ENCODE data around the gene RNF167.
A peak's percentile ranks its signal among the peaks of the same experiment; 100 is the strongest.
"Not testable (repeated sequence)": the region's sequence is repeated elsewhere in the genome, so short reads cannot be mapped to it uniquely, and the experiment has no call there.

The RNF167 gene

DNA sequence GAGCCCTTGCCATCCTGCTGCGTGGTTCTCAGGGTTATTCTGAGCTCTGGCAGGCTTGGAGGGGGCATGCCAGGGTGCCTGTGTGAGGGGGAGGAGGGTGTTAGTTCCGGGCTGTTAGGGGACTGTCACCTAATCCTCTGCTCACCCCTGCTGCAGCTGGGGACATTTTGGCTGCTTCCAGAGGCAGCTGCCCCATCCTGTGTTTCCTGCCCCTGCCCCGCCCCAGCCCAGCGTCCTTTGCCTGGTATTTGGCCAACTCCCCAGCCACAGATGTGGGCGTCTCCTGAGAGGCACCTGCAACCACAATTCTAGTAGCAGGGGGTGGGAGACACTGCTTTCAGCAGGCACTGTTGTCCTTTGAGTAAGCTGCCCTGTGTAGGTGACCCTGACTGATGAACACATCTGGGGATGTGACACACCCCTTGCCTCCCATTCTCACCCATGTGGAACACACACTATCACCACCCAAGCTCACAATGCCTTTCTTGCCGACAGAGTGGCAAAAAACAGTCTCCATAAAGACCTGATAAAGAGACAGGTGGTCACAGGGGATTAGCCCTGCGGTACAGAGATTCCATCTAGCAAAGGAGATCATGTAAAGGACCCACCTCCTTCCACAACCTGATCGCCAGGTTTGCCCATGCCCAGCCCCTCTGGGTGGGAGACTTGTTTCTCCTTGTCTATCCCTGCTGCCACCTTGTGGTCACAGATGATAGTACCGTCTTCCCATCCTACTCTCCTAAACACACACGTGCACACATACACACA lies 36.8 kb upstream of the RNF167 start, which contains the start of gene CHRNE:
TSS of gene CHRNE (minus strand) at position 48 of the 768 bp plus-strand sequence. CDS start at position 13, 35 bp downstream.
- peak; percentile 75 for DNase-seq

DNA sequence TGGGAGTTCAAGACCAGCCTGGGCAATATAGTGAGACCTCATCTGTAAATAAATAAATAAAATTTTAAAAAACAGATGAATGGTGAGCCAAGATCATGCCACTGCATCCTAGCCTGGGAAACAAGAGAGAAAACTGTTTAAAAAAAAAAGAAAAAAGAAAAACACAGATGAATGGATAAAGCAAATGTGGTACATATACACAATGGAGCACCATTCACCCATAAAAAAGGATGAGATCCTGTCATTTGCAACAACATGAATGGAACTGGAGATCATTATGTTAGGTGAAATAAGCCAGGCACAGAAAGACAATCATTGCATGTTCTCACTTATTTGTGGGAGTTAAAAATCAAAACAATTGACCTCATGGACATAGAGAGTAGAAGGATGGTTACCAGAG lies 33.4 kb upstream of the RNF167 start:
- not testable (repeated sequence) for DNase-seq

DNA sequence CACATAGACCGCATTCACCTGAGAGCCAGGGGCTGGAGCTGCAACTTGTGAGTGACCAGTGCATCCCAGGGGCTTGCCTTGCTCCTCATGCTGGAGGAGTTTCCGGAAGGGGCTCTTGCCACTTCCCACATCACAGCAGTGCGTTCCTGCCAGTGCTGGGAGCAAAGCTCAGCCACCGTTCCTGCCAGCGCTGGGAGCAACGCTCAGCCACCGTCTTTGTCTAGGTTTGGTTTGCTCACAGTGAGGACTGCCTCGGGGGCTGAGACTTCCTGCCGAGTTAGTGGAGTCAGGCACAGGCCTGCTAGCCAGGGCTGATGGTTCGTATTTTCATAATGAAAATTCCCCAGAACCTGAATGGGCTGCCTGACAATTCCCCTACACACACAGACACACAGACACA lies 31.8 kb upstream of the RNF167 start:
- DNase-seq = no peak

DNA sequence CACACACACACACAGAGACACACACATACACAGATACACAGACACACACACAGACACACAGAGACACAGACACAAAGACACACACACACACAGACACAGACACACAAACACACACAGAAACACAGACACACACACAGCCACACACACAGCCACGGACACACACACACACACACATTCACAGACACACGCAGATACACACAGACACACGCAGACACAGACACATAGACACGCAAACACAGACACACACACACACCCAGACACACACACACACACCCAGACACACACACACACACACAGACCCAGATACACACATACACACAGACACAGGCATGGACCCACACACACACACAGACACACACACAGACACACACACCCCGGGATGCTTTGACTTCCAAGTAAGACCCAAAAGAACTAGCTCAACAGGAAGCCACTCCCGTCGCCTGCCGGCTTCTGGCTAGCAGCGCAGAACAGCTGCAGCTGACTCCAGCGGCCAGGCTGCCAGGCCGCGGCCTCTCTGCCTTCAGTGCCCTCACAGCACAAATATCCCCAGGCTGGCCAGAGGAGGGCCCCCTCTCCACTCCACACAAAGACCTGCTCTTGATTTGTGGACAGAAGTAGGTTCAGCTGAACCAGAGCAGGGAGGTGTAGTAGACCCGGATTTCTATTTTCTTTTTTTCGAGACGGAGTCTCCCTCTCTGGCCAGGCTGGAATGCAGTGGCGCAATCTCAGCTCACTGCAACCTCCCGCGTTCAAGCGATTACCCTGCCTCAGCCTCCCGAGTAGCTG lies 31.2 kb upstream of the RNF167 start:
- peak; percentile 84 for DNase-seq

DNA sequence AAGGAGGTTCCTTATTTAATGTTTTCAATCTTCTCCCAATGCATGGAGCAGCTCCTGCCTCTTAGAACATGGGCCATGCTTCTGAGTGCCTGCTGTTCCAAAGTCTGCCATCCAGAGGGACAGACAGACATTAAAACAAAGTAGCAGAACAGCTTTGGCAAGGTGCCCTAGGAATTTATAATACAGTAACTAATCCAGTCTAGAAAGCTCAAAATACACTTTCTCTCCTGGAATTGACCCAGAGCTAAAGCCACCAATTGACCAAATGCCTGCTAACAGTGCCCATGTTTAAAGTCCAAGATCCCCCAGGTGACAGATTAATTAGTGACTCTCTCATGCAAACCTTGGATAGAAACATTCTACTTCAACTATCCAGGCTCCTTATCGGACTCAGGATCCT lies 26.1 kb upstream of the RNF167 start:
- DNase-seq = no peak

DNA sequence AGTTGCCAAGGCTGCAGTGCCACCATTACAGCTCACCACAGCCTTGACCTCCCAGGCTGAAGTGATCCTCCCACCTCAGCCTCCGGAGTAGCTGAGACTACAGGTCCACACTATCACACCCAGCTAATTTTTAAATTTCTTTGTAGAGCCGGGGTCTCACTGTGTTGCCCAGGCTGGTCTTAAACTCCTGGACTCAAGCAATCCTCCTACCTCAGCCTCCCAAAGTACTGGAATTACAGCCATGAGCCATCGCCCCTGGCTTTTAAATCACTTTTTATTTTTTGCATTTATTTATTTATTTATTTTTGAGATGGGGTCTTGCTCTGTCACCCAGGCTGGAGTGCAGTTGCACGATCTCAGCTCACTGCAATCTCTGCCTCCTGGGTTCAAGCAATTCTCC lies 25.5 kb upstream of the RNF167 start:
- DNase-seq = not testable (repeated sequence)

DNA sequence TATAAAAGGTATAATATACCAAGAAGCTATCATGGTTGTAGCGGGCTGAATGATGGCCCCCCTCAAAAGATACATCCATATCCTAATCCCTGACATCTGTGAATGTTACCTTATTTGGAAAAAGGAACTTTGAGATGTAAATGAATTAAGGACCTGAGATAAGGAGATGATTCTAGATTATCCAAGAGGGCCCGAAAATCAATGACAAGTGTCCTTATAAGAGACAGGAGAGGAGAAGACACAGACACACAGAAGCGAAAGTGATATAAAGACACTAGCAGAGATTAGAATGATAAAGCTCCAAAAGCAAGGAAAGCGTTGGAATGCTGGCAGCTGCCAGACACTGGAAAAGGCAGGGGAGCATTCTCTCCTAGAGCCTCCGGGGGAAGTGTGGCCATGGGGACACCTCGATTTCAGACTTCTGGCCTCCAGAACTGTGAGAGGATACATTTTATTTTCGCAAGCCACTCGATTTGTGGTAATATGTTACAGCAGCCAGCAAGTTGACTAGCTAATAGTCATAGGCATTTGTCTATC lies 20.5 kb upstream of the RNF167 start:
- DNase-seq = no peak

DNA sequence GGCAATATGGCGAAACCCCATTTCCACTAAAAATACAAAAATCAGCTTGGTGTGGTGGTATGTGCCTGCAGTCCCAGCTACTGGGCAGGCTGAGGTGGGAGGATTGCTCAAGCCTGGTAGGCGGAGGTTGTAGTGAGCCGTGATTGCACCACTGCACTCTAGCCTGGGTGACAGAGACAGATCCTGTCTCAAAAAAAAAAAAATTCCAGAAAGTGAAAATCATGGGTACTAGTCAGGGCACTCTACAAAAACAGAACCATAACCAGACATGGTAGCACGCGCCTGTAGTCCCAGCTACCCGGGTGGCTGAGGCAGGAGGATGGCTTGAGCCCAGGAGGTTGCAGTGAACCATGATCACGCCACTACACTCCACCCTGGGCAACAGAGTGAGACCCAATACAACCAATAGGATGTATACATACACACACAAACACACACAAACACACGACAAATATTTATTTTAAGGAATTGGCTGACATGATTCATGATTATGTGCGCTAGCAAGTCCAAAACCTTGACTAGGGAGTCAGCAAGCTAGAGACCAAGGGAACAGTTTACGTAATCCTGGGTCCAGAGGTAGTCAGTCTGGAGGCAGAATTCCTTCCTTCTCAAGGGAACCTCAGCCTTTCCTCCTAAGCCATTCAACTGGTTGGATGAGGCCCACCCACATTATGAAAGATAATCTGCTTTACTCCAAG lies 19.6 kb upstream of the RNF167 start:
- DNase-seq = no peak

DNA sequence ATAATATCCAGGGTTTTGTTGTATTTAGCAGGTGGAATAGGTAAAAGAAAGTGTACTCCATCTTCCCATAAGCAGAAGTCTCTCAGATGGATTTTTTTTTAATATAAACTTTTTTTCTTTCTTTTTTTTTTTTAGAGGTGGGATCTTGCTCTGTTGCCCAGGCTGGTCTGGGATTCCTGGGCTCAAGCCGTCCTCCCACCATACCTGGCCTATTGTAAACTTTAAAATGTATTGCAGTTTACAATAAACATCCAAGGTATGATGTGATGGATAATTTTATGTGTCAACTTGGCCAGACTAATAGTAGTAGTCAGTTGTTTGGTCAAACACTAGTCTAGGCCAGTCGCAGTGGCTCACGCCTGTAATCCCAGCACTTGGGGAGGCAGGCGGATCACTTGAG lies 18.7 kb upstream of the RNF167 start:
- no peak for DNase-seq

DNA sequence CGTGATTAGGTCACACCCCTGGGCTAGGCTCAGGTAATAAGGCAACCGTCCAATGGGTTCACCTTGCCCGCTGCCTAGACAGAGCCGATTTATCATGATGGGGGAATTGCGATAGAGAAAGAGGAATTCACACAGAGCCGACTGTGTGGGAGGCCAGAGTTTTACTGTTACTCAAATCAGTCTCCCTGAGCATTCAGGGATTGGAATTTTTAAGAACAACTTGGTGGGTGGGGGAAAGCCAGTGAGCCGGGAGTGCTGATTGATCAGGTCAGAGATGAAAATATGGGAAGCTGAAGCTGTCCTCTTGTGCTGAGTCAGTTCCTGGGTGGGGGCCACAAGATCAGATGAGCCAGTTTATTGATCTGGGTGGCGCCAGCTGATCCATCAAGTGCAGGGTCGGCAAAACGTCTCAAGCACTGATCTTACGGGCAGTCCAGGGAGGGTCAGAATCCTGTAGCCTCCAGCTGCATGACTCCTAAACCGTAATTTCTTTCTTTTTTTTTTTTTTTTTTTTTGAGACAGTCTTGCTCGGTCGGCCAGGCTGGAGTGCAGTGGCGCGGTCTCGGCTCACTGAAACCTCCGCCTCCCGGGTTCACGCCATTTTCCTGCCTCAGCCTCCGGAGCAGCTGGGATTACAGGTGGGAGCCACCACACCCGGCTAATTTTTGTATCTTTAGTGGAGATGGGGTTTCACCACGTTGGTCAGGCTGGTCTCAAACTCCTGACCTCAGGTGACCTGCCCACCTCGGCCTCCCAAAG lies 13.3 kb upstream of the RNF167 start:
- DNase-seq = not testable (repeated sequence)

DNA sequence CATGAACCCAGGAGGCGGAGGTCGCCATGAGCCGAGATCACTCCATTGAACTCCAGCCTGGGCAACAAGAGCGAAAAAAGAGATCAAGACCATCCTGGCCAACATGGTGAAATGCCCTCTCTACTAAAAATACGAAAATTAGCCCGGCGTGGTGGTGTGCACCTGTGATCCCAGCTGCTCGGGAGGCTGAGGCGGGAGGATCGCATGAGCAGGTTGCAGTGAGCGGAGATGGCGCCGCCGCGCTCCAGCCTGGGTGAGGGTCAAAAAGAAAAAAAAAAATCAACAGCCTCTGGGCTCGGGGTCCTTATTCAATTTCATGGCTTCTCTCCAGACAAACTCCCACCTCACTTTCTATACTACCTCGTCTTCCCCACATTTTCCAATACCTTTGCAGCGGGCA lies 11.2 kb upstream of the RNF167 start:
- no peak for DNase-seq

DNA sequence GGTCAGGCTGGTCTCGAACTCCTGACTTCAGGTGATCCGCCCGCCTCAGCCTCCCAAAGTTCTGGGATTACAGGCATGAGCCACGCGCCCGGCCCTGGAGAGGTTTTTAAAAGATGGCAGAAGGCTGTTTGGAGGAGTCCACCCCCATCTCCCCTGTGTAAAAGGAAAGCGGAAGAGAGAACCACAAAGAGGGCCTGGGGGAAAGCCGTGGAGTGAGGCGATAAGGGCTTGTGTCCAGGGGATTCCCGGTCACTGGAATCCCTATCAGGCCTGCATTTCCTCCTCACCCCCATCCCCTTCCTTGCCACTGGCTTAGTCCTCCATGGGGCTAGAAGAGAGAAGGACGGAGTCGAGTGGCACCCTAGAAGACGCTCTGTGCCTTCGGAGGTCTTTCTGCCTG lies 8.1 kb upstream of the RNF167 start, which contains the start of gene GP1BA:
TSS of gene GP1BA (plus strand) at position 315 of the 400 bp plus-strand sequence. CDS start 328 bp downstream, outside the sequence.
- no peak for DNase-seq

DNA sequence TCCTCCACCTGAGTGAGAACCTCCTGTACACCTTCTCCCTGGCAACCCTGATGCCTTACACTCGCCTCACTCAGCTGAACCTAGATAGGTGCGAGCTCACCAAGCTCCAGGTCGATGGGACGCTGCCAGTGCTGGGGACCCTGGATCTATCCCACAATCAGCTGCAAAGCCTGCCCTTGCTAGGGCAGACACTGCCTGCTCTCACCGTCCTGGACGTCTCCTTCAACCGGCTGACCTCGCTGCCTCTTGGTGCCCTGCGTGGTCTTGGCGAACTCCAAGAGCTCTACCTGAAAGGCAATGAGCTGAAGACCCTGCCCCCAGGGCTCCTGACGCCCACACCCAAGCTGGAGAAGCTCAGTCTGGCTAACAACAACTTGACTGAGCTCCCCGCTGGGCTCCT lies 7.3 kb upstream of the RNF167 start:
- DNase-seq = no peak

DNA sequence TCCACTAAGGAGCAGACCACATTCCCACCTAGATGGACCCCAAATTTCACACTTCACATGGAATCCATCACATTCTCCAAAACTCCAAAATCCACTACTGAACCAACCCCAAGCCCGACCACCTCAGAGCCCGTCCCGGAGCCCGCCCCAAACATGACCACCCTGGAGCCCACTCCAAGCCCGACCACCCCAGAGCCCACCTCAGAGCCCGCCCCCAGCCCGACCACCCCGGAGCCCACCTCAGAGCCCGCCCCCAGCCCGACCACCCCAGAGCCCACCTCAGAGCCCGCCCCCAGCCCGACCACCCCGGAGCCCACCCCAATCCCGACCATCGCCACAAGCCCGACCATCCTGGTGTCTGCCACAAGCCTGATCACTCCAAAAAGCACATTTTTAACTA lies 6.4 kb upstream of the RNF167 start:
- no peak for DNase-seq

DNA sequence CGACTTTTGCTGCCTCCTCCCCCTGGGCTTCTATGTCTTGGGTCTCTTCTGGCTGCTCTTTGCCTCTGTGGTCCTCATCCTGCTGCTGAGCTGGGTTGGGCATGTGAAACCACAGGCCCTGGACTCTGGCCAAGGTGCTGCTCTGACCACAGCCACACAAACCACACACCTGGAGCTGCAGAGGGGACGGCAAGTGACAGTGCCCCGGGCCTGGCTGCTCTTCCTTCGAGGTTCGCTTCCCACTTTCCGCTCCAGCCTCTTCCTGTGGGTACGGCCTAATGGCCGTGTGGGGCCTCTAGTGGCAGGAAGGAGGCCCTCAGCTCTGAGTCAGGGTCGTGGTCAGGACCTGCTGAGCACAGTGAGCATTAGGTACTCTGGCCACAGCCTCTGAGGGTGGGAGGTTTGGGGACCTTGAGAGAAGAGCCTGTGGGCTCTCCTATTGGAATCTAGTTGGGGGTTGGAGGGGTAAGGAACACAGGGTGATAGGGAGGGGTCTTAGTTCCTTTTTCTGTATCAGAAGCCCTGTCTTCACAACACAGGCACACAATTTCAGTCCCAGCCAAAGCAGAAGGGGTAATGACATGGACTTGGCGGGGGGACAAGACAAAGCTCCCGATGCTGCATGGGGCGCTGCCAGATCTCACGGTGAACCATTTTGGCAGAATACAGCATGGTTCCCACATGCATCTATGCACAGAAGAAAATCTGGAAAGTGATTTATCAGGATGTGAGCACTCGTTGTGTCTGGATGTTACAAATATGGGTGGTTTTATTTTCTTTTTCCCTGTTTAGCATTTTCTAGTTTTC lies 5.7 kb upstream of the RNF167 start:
- peak; percentile 13 for DNase-seq

DNA sequence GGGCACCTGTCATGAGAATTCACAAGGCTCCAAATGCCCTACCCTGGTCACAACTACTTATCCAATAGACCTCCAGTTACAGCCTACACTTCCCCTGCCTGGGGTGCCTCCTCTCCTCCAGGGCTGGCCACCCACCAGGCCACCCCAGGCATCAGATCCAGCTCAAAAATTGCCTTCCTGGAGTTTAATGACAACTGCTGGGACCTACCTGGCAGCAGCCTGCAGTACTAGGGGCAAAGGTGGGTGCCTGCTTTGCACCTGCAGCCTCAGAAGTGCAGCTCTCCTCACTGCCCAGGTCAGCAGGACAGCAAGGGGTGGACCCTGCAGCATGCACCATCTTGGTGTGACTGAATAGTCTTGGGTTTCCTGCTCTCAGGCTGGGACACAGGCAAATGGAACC lies 4.4 kb upstream of the RNF167 start:
- no peak for DNase-seq

DNA sequence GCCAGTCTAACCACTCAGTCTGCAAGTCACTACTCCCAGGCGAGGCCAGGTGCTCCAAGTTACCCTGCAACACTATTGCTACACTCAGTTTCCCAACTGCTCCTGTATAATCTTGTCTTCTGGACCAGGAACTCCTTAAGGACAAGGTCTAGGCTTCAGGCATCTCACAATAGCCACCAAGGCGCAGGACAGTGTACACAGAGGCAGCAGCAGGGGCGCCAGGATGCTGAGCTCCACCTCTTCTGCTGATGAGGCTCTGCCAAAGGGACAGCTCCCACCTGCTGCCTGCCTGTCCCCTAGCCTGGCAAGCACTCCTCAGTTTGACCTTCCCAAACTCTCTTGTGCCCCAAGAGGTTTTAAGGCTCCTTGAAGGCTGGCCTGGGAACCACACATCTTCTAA lies 3.6 kb upstream of the RNF167 start:
- no peak for DNase-seq

DNA sequence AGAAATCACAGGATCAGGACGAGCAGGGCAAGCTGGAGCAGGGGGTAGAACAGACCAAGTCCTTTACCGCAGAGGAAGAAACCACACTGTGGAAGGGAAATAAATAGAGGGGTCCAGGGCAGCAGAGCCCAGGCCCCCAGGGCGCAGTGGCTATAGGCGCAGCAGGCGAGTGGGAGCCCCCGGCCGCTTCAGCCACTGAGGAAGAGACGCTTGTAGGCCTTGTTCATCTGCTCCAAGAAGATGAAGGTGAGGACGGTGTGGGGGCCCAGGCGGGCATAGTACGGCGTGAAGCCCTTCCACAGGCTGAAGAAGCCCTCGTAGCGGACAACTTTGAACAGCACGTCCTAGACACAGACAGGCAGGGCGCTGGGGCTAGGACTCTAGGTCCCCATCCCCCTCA lies 2.5 kb upstream of the RNF167 start:
- no peak for DNase-seq

DNA sequence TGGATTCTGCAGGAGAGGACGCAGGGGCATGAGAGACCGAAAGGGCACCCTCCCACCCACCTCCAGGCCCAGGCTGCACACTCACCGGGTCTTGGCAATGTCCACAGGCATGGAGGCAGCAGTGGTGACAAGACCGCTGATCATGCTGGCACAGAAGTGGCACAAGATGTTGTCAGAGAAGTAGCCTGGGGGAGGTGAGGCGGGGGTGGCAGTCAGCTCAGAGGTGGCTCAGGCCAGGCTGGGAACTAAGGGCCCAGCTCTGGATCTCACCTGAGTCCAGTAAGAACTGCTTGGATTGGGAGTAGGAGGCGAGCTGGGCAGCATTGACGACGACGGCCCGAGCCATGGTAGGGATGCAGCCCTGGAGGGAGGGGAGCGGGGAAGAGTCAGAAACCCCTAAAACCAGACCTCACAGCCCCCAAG lies 2.0 kb upstream of the RNF167 start:
- DNase-seq = no peak

DNA sequence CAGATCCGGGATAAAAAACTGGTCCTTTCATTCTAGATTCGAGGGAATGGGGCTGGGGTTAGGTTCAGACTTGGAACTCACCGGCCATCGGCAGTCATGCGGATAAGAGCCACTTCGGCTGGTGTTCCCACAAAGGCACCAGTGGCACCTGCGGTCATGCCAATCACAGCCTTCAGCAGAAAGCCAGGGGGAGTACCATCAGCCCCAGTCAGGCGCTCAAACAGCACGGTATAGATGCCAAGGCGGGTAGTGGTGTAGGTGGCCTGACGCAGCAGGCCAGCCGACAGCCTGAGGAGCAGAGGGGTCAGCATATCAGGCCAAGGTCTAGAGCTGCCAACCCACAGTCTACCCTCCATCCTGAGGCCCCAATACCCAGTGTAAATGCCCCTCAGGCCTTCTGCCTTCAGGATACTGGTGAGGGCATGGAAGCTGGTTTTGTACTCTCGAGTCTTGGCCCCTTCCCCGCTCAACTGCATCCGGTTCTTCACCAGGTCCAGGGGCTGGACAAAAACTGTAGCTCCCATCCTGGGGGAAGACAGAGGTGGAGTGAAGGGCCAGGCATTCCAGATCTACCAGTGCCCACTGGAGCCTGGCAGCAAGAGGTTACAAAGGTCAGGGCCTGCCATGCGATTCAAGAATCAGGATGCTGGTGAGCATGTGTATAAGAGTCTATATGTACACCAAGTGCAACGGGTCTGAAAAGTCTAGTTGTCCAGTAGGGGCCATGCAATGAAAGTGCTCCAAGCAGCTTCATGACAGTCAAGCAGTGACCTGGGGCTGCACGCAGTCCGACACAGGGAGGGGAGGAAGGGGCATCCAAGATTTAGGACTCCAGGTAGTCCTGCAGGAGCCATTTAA lies 1.2 kb upstream of the RNF167 start:
- no peak for DNase-seq

DNA sequence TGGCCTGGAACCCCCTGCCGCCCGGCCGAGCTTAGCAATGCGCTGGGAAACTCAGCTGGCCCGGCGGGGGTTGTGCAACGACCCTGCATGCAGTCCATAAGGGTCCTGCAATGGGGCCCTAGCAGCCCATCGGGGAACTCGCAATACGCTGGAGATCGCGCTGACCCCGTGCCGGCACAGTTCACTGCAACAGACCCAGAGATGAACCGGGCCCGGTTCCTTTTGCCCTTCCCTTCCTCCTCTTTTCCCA lies 597 bp upstream of the RNF167 start:
- no peak for DNase-seq
